GM23248 (cell line): ENCODE measurements around the gene FAM83G.

ENCODE experiments used
- EZH2 ChIP-seq: fragments of 200-600 bp; sonication (generic); IDR thresholded peaks from 2 replicates; pipeline ENCODE4 v1.6.1; 2018; ENCODE audit warnings: antibody characterized with exemption, mild to moderate bottlenecking; ENCODE audit not compliant: insufficient read depth, poor library complexity, severe bottlenecking
- EZH2phosphoT487 ChIP-seq: fragments of 200-600 bp; sonication (generic); IDR thresholded peaks from 2 replicates; pipeline ENCODE4 v1.6.1; 2018; ENCODE audit warnings: antibody characterized with exemption, moderate library complexity, mild to moderate bottlenecking, low read depth; ENCODE audit not compliant: insufficient read depth

DNA sequence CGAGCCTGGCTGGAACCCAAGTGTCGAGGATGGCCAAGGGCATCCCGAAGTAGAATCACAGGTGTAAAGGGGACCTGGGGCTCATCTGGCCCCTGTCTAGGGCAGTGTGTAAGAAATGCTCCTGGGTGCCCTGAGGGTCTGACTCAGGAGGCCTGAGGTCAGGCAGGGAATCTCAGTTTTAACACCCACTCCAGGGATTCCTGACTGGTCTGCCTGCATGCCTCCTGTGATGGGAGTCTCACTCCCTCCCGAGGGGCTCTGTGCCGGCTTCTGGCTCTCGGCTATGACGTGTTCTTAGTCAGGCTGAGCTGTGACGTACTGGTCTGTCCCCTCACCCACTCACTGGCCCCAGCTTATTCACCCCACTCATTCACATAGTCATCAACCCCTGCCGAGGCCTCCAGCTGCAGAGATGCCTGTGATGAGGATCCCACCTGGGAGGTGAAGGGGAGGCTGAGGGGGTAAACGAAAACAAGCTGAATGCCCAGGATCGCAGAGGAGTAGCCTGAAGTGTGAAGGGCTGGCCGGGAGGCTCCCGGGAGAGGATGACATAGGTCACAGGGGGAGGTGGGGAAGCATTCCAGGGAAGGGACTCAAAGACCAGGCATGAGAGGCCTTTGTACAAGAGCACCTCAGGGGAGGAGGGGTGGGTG, 23.8 kb downstream of the FAM83G start:
- TF ChIP-seq EZH2 (no peak), EZH2phosphoT487 (no peak)
